Breast epithelium (tissue), 3 donors: ENCODE data around the gene ABCA1.

ENCODE experiments used
- CTCF ChIP-seq, 3 donors: fragments of 450-650 bp; IDR thresholded peaks; one replicate each; pipeline ENCODE4 v1.5.1; 2016 to 2017; ENCODE audit warnings: antibody characterized with exemption in 3 of 3, mild to moderate bottlenecking in 3 of 3, moderate library complexity in 3 of 3
- POLR2A ChIP-seq: fragments of 450-650 bp; IDR thresholded peaks from one replicate; pipeline ENCODE4 v1.6.1; 2016; ENCODE audit warnings: antibody characterized with exemption, mild to moderate bottlenecking, moderate library complexity

- TF ChIP-seq CTCF (IDR thresholded peaks at IDR 0.05) (no peak), POLR2A (no peak)
Observed at GRCh38 chr9:104974053-104974962, 46.4 kb upstream of the ABCA1 start.
